B cell (primary cell): Measurements from ENCODE around the gene AK9. TPM values are rescaled to one million over a fixed set of nuclear protein-coding genes. Genes with fewer than 3 reads are reported as not detected.

ENCODE experiments used
- ATAC-seq: fragments of 200-7000 bp; cut with Tn5 transposase; one replicate; pipeline ENCODE4 v1.10.0; 2021; ENCODE audit warnings: low read depth, mild to moderate bottlenecking, moderate number of reproducible peaks, moderate library complexity
- CTCF ChIA-PET: fragments of 350-600 bp; sonication (Branson Sonifier 250); formaldehyde crosslinking; loops from one replicate; lab custom pipeline; 2021; ENCODE audit warnings: antibody characterized with exemption, inconsistent platforms; lab: Charles Lee
- POLR2A ChIA-PET: fragments of 350-600 bp; sonication (Branson Sonifier 250); formaldehyde crosslinking; loops from one replicate; lab custom pipeline; 2021; ENCODE audit warnings: antibody characterized with exemption; lab: Charles Lee
- DNase-seq: peaks from one replicate; pipeline ENCODE4 v3.0.0; 2013
- H2AFZ ChIP-seq: 2 replicates; pipeline ENCODE4 v1.6.1; 2012; ENCODE audit warnings: mild to moderate bottlenecking, low read depth, low read length; ENCODE audit not compliant: insufficient read depth, poor library complexity, severe bottlenecking
- H3K27ac ChIP-seq, 2 donors: 1 replicate in 1 of 2; 2 replicates in 1 of 2; pipeline ENCODE4 v1.5.1; 2012 to 2013; ENCODE audit warnings: low read length in 2 of 2, mild to moderate bottlenecking in 2 of 2, moderate library complexity in 1 of 2
- H3K27me3 ChIP-seq, 4 experiments: fragments of 200-600 bp in 1 of 4; sonication (generic) in 1 of 4; replicated peaks in 1 of 4; 1 replicate in 2 of 4; 2 replicates in 2 of 4; pipeline versions ENCODE4 v1.6.1 to v1.7.0; 2013 to 2016; ENCODE audit warnings: low read length in 3 of 4, mild to moderate bottlenecking in 2 of 4, mixed read lengths in 1 of 4, moderate library complexity in 1 of 4; ENCODE audit not compliant: insufficient read depth in 4 of 4, control insufficient read depth in 3 of 4; ENCODE audit errors: control extremely low read depth in 1 of 4
- H3K36me3 ChIP-seq, 2 experiments: replicated peaks in 1 of 2; 1 replicate in 1 of 2; 2 replicates in 1 of 2; pipeline versions ENCODE4 v1.6.1 to v1.7.1; 2013; ENCODE audit warnings: low read length in 1 of 2; ENCODE audit not compliant: insufficient read depth in 2 of 2, control insufficient read depth in 1 of 2; ENCODE audit errors: control extremely low read depth in 1 of 2, extremely low read depth in 1 of 2
- H3K4me1 ChIP-seq, 2 donors: fragments of 200-600 bp in 1 of 2; sonication (generic) in 1 of 2; 1 replicate in 1 of 2; 2 replicates in 1 of 2; pipeline versions ENCODE4 v1.5.1 to v1.6.1; 2013 to 2017; ENCODE audit warnings: low read length in 2 of 2; ENCODE audit not compliant: control insufficient read depth in 2 of 2, insufficient read depth in 2 of 2
- H3K4me2 ChIP-seq: replicated peaks from 2 replicates; pipeline ENCODE3; 2012; ENCODE audit warnings: mild to moderate bottlenecking, low read depth, low read length; ENCODE audit not compliant: poor library complexity, severe bottlenecking
- H3K4me3 ChIP-seq, 5 experiments: fragments of 200-600 bp in 1 of 5; sonication (generic) in 1 of 5; 1 replicate in 3 of 5; 2 replicates in 2 of 5; pipeline versions ENCODE4 v1.5.1 to v1.7.0; 2011 to 2016; ENCODE audit warnings: low read length in 4 of 5, mild to moderate bottlenecking in 4 of 5, low read depth in 2 of 5, control low read depth in 1 of 5, moderate library complexity in 1 of 5; ENCODE audit not compliant: insufficient read depth in 1 of 5; ENCODE audit errors: control extremely low read depth in 1 of 5, extremely low read depth in 1 of 5
- H3K79me2 ChIP-seq: fragments of 200-600 bp; sonication (generic); one replicate; pipeline ENCODE4 v1.6.0; 2016; ENCODE audit warnings: low read length; ENCODE audit not compliant: control insufficient read depth, insufficient read depth
- H3K9ac ChIP-seq: fragments of 200-600 bp; sonication (generic); 2 replicates; pipeline ENCODE4 v1.6.1; 2017; ENCODE audit warnings: mild to moderate bottlenecking, low read length, moderate library complexity
- H3K9me3 ChIP-seq, 3 donors: one replicate each; pipeline versions ENCODE4 v1.6.1 to v1.7.1; 2013; ENCODE audit warnings: low read length in 2 of 3; ENCODE audit not compliant: control insufficient read depth in 2 of 3, insufficient read depth in 1 of 3; ENCODE audit errors: control extremely low read depth in 1 of 3
- H4K20me1 ChIP-seq: 2 replicates; pipeline ENCODE4 v1.6.0; 2012; ENCODE audit warnings: mild to moderate bottlenecking, low read length; ENCODE audit not compliant: insufficient read depth, control insufficient read depth, poor library complexity, severe bottlenecking
- H3K27ac Mint-ChIP-seq: one replicate; pipeline ENCODE4 v1.8.0; 2021; ENCODE audit warnings: mixed read lengths
- H3K27me3 Mint-ChIP-seq: one replicate; pipeline ENCODE4 v1.8.0; 2021; ENCODE audit warnings: mixed read lengths
- H3K4me1 Mint-ChIP-seq: one replicate; pipeline ENCODE4 v1.8.0; 2021; ENCODE audit warnings: mixed read lengths
- H3K4me3 Mint-ChIP-seq: one replicate; pipeline ENCODE4 v1.8.0; 2021; ENCODE audit warnings: mixed read lengths
- H3K9me3 Mint-ChIP-seq: one replicate; pipeline ENCODE4 v1.8.0; 2022; ENCODE audit warnings: mixed read lengths; ENCODE audit not compliant: insufficient read depth
- EZH2 ChIP-seq: IDR thresholded peaks from 2 replicates; pipeline ENCODE4 v1.6.1; 2012; ENCODE audit warnings: borderline replicate concordance, low read depth, mild to moderate bottlenecking, moderate library complexity, low read length; ENCODE audit not compliant: insufficient read depth, poor library complexity, severe bottlenecking
- WGBS: methylation state at CpG from one replicate; pipeline ENCODE4 v1.1.5; 2013; ENCODE audit warnings: missing lambda C conversion rate; ENCODE audit not compliant: insufficient coverage; 5-methylcytosine and 5-hydroxymethylcytosine counted together
- intact Hi-C: fragments of 100-400 bp; cut with micrococcal nuclease; formaldehyde crosslinking; loops from one replicate; pipeline ENCODE4 v1.10.0; 2022
- polyA plus RNA-seq: library from polyadenylated mRNA; depleted of rRNA; stranded (reverse); fragments of >200 nt; gene quantifications from 2 replicates; pipeline ENCODE4 v1.2.3, GENCODE V29; 2012
- total RNA-seq, 2 donors: library from RNA; stranded (reverse); fragments of 120-200 nt in 1 of 2; gene quantifications; 1 replicate in 1 of 2; 2 replicates in 1 of 2; pipeline versions ENCODE4 v1.2.3 to v1.2.4, GENCODE V29; 2013 to 2022
- TF ChIP-seq, protein P1 (sequence below): fragments of 200-600 bp; IDR thresholded peaks from one replicate; pipeline ENCODE4 v1.8.0; 2022; ENCODE audit warnings: antibody characterized with exemption, mild to moderate bottlenecking

AK9 gene
- total and polyA plus RNA-seq, 2 donors (not counting 1 experiment from before 2014, with no cell fraction given), result 6.4 to 26.5 TPM

DNA sequence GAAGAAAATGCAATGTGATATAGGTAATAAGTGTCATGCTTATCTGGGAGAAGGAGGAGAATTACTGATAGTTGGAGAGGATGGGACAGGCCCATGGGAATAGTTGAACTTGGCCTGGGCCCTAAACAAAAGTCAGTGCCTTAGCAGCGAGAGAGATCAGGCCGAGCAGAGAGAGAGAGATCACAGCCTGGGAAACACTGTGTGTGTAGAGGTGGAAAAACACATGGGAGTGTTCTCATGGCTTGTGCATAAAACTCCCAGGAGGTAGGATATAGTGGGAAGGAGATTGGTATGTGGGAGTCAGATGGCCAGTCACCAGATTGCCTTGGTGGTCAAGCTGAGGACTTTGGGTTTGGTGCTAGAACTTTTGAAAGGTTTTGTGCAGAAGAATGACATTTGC is 47.7 kb upstream of the AK9 start:
- H3K9ac ChIP-seq, result no peak overlapping the region
- CTCF ChIA-PET, result interaction anchor here (1.2 kb wide), 1 partner anchor 301 kb away, joined by 3 read pairs; no protein-coding TSS in a partner anchor
- WGBS, result 96% methylated on average over 2 of the region's 2 CpGs
- no peaks in the 10 kb centered on the region for H3K79me2 ChIP-seq
- peaks cover 3% of the 10 kb centered on the region for H3K9me3 Mint-ChIP-seq
- H3K27ac ChIP-seq, result no peak overlapping the region
- intact Hi-C loops, result no loop called here
- peaks cover 3% of the 10 kb centered on the region in 2 donors for H3K4me1 ChIP-seq
- H2AFZ ChIP-seq, result no peak overlapping the region
- H3K36me3 ChIP-seq, result peaks cover 18 to 45% of the 10 kb centered on the region in 2 experiments
- H3K4me3 ChIP-seq, result no peak overlapping the region
- H3K9me3 ChIP-seq, result peaks cover 0 to 3% (median 0%) of the 10 kb centered on the region in 3 donors
- H3K27ac Mint-ChIP-seq, result no peak overlapping the region
- POLR2A ChIA-PET, result no interaction called here
- DNase-seq (no peak), ATAC-seq (no peak)
- TF ChIP-seq, protein P1, sequence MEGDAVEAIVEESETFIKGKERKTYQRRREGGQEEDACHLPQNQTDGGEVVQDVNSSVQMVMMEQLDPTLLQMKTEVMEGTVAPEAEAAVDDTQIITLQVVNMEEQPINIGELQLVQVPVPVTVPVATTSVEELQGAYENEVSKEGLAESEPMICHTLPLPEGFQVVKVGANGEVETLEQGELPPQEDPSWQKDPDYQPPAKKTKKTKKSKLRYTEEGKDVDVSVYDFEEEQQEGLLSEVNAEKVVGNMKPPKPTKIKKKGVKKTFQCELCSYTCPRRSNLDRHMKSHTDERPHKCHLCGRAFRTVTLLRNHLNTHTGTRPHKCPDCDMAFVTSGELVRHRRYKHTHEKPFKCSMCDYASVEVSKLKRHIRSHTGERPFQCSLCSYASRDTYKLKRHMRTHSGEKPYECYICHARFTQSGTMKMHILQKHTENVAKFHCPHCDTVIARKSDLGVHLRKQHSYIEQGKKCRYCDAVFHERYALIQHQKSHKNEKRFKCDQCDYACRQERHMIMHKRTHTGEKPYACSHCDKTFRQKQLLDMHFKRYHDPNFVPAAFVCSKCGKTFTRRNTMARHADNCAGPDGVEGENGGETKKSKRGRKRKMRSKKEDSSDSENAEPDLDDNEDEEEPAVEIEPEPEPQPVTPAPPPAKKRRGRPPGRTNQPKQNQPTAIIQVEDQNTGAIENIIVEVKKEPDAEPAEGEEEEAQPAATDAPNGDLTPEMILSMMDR, result no peak
- TF ChIP-seq EZH2, result no peak
- no peak overlapping the region for H3K4me2 ChIP-seq
- H3K27me3 Mint-ChIP-seq, result no peaks in the 10 kb centered on the region
- peaks cover 7% of the 10 kb centered on the region for H3K4me1 Mint-ChIP-seq
- no peak overlapping the region for H3K4me3 Mint-ChIP-seq
- no peaks in the 10 kb centered on the region for H4K20me1 ChIP-seq
- no peaks in the 10 kb centered on the region for H3K27me3 ChIP-seq

DNA sequence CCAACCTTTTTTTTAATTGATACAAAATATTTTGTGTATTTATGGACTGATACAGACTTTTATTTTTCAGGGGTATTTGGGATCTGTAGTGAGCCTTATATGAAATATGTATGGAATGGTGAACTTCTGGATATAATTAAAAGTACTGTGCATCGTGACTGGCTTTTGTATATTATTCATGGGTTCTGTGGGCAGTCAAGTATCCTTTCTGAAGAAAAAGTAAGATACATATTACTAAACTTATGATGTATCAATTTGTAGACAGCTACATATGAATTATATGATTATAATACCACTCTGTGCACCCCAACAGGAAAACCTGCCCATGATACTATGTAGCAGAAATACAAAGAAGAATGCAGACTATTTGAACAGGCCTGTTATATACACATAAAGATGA is 47.3 kb upstream of the AK9 start:
- Histone ChIP-seq H3K4me3 (no peak overlapping the region), H3K36me3 (peaks cover 18 to 43% of the 10 kb centered on the region in 2 experiments), H3K9me3 (peaks cover 0 to 3% (median 0%) of the 10 kb centered on the region in 3 donors), H3K4me2 (no peak overlapping the region), H3K27me3 (no peaks in the 10 kb centered on the region), H3K4me1 (no peaks in the 10 kb centered on the region), H4K20me1 (no peaks in the 10 kb centered on the region), H3K9ac (no peak overlapping the region), H3K79me2 (no peaks in the 10 kb centered on the region), H3K27ac (no peak overlapping the region), H2AFZ (no peak overlapping the region)
- peaks cover 3% of the 10 kb centered on the region for H3K9me3 Mint-ChIP-seq
- H3K27me3 Mint-ChIP-seq, result no peaks in the 10 kb centered on the region
- intact Hi-C loops, result no loop called here
- no CpG with 5 or more reads among the region's 1 CpG for WGBS
- POLR2A ChIA-PET, result no interaction called here
- peaks cover 4% of the 10 kb centered on the region for H3K4me1 Mint-ChIP-seq
- no peak overlapping the region for H3K27ac Mint-ChIP-seq
- DNase-seq (no peak), ATAC-seq (no peak)
- CTCF ChIA-PET, result interaction anchor here (1.2 kb wide), 1 partner anchor 301 kb away, joined by 3 read pairs; no protein-coding TSS in a partner anchor
- H3K4me3 Mint-ChIP-seq, result no peak overlapping the region
- TF ChIP-seq, protein P1, result no peak
- TF ChIP-seq EZH2, result no peak
